Activated naive CD8-positive, alpha-beta T cell treated with anti-CD3 and anti-CD28 coated beads, Interleukin-2, amount 10 ng/mL, durations not matched to agents 7 days and 5 days (primary cell): ENCODE results near the gene GABRP. TPM values are rescaled to one million over a fixed set of nuclear protein-coding genes. Genes with fewer than 3 reads are reported as not detected.

Experiments
- ATAC-seq: fragments of 150-1000 bp; cut with Tn5 transposase; one replicate; pipeline ENCODE4 v1.10.0; 2021; ENCODE audit warnings: low read depth, moderate library complexity
- POLR2A ChIA-PET: fragments of 350-600 bp; sonication (Branson Sonifier 250); formaldehyde crosslinking; loops from one replicate; lab custom pipeline; 2021; ENCODE audit warnings: antibody characterized with exemption; lab: Charles Lee
- DNase-seq: peaks from one replicate; pipeline ENCODE4 v3.0.0; 2021
- H3K27ac Mint-ChIP-seq: one replicate; pipeline ENCODE4 v1.8.0; 2022; ENCODE audit warnings: mild to moderate bottlenecking, mixed read lengths
- H3K27me3 Mint-ChIP-seq: one replicate; pipeline ENCODE4 v1.8.0; 2022; ENCODE audit warnings: mild to moderate bottlenecking, moderate library complexity, mixed read lengths
- H3K36me3 Mint-ChIP-seq: one replicate; pipeline ENCODE4 v1.8.0; 2021; ENCODE audit warnings: mild to moderate bottlenecking, mixed read lengths
- H3K4me1 Mint-ChIP-seq: one replicate; pipeline ENCODE4 v1.8.0; 2021; ENCODE audit warnings: mixed read lengths
- H3K4me3 Mint-ChIP-seq: one replicate; pipeline ENCODE4 v1.8.0; 2022; ENCODE audit warnings: mild to moderate bottlenecking, moderate library complexity, mixed read lengths
- H3K9me3 Mint-ChIP-seq: one replicate; pipeline ENCODE4 v1.8.0; 2021; ENCODE audit warnings: mixed read lengths
- total RNA-seq, 2 experiments: library from RNA; stranded (reverse); gene quantifications; one replicate each; pipeline ENCODE4 v1.2.3, GENCODE V29; 2021

Gene GABRP
- total RNA-seq, 2 experiments from 2014 or later, result not detected

DNA sequence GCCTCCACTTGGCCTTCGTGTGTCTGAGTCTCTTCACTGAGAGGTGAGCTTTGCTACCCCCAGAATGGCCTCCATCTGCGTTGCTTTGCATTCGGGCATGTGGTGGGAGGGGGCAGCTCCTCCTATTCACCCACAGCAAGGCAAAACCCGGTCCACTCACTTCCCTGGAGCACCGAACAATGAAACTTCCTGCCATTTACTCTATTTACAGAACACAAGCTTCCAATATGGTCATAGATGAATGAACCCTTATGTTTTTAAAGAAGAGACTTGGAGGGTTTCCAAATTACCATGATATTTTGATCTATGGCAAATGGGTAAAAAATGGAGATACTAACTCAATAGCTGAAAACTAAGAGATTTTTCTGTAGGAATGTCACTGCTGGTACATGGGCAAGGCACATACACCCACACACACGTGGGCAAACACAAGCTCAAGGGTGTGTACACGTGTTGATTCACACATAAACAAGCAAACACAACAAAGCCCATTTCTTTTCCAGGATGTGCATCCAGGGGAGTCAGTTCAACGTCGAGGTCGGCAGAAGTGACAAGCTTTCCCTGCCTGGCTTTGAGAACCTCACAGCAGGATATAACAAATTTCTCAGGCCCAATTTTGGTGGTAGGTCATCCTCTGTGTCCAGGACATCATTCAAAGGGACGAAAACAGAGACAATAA is 5.2 kb downstream of the GABRP start:
- ATAC-seq (no peak), DNase-seq (no peak)
- Mint-ChIP-seq H3K27ac (no peak overlapping the region), H3K27me3 (no peaks in the 10 kb centered on the region), H3K4me1 (no peaks in the 10 kb centered on the region), H3K36me3 (no peaks in the 10 kb centered on the region), H3K9me3 (no peaks in the 10 kb centered on the region), H3K4me3 (no peak overlapping the region)
- POLR2A ChIA-PET, result no interaction called here

- H3K36me3 Mint-ChIP-seq, result no peaks in the 10 kb centered on the region
- H3K4me3 Mint-ChIP-seq, result no peak overlapping the region
- no peak for DNase-seq
- no peaks in the 10 kb centered on the region for H3K27me3 Mint-ChIP-seq
- H3K27ac Mint-ChIP-seq, result no peak overlapping the region
- POLR2A ChIA-PET, result no interaction called here
- no peak for ATAC-seq
- H3K9me3 Mint-ChIP-seq, result no peaks in the 10 kb centered on the region
- H3K4me1 Mint-ChIP-seq, result no peaks in the 10 kb centered on the region
Observed at GRCh38 chr5:170791325-170791954, 7.9 kb downstream of the GABRP start.

- Mint-ChIP-seq H3K4me3 (no peak overlapping the region), H3K9me3 (no peaks in the 10 kb centered on the region), H3K27ac (no peak overlapping the region), H3K4me1 (no peaks in the 10 kb centered on the region), H3K36me3 (no peaks in the 10 kb centered on the region), H3K27me3 (no peaks in the 10 kb centered on the region)
- DNase-seq, result no peak
- POLR2A ChIA-PET, result no interaction called here
- ATAC-seq, result no peak
Observed at GRCh38 chr5:170792878-170793277, 9.4 kb downstream of the GABRP start.

DNA sequence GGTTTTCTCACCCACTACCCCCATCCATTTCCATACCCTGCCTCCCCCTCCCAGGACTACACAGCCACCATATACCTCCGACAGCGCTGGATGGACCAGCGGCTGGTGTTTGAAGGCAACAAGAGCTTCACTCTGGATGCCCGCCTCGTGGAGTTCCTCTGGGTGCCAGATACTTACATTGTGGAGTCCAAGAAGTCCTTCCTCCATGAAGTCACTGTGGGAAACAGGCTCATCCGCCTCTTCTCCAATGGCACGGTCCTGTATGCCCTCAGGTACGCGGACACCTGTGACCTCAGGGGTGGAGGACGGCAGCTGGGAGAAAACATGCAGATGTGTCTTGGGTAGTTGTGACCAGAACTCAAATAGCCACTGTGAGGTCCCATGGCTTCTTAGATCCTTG is 11.6 kb downstream of the GABRP start:
- H3K27ac Mint-ChIP-seq, result no peak overlapping the region
- no peaks in the 10 kb centered on the region for H3K9me3 Mint-ChIP-seq
- DNase-seq, result no peak
- H3K4me3 Mint-ChIP-seq, result no peak overlapping the region
- no peaks in the 10 kb centered on the region for H3K27me3 Mint-ChIP-seq
- no peaks in the 10 kb centered on the region for H3K36me3 Mint-ChIP-seq
- POLR2A ChIA-PET, result no interaction called here
- H3K4me1 Mint-ChIP-seq, result no peaks in the 10 kb centered on the region
- ATAC-seq, result no peak

DNA sequence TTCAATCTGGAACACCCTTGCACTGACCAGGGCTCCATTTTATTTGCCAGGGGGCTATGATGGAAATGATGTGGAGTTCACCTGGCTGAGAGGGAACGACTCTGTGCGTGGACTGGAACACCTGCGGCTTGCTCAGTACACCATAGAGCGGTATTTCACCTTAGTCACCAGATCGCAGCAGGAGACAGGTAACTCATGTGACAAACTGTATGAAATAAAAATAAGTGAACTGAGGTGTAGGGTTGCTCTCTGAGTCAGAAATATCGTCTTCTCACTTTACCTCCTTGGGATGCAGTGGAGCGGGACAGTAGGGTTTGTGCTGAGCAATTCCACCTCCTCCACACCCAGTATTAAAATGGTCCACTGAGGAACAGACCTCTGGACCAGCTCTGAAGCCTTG is 22.1 kb downstream of the GABRP start:
- ATAC-seq, result no peak
- H3K4me1 Mint-ChIP-seq, result no peaks in the 10 kb centered on the region
- POLR2A ChIA-PET, result no interaction called here
- H3K27me3 Mint-ChIP-seq, result peaks cover 9% of the 10 kb centered on the region
- no peaks in the 10 kb centered on the region for H3K36me3 Mint-ChIP-seq
- no peaks in the 10 kb centered on the region for H3K9me3 Mint-ChIP-seq
- H3K27ac Mint-ChIP-seq, result no peak overlapping the region
- DNase-seq, result no peak
- no peak overlapping the region for H3K4me3 Mint-ChIP-seq

- no peaks in the 10 kb centered on the region for H3K4me1 Mint-ChIP-seq
- no peaks in the 10 kb centered on the region for H3K9me3 Mint-ChIP-seq
- peaks cover 5% of the 10 kb centered on the region for H3K27me3 Mint-ChIP-seq
- no peak overlapping the region for H3K4me3 Mint-ChIP-seq
- H3K27ac Mint-ChIP-seq, result no peak overlapping the region
- ATAC-seq (no peak), DNase-seq (no peak)
- POLR2A ChIA-PET, result no interaction called here
- H3K36me3 Mint-ChIP-seq, result no peaks in the 10 kb centered on the region
Observed at GRCh38 chr5:170809551-170809950, 26.0 kb downstream of the GABRP start.

- ATAC-seq (no peak), DNase-seq (no peak)
- POLR2A ChIA-PET, result no interaction called here
- Mint-ChIP-seq H3K36me3 (no peaks in the 10 kb centered on the region), H3K9me3 (no peaks in the 10 kb centered on the region), H3K4me3 (no peak overlapping the region), H3K27me3 (peaks cover 5% of the 10 kb centered on the region), H3K27ac (no peak overlapping the region), H3K4me1 (no peaks in the 10 kb centered on the region)
Observed at GRCh38 chr5:170811719-170812118, 28.2 kb downstream of the GABRP start.

DNA sequence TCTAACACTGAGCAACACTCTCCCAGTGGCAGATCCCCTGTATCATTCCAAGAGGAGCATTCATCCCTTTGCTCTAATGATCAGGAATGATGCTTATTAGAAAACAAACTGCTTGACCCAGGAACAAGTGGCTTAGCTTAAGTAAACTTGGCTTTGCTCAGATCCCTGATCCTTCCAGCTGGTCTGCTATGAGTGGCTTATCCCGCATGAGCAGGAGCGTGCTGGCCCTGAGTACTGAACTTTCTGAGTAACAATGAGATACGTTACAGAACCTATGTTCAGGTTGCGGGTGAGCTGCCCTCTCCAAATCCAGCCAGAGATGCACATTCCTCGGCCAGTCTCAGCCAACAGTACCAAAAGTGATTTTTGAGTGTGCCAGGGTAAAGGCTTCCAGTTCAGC is 29.7 kb downstream of the GABRP start:
- Mint-ChIP-seq H3K27ac (no peak overlapping the region), H3K4me1 (no peaks in the 10 kb centered on the region), H3K36me3 (no peaks in the 10 kb centered on the region), H3K27me3 (peaks cover 8% of the 10 kb centered on the region), H3K9me3 (no peaks in the 10 kb centered on the region), H3K4me3 (no peak overlapping the region)
- POLR2A ChIA-PET, result no interaction called here
- ATAC-seq, result no peak
- DNase-seq, result no peak

GRCh38 chr5:170817195-170817594 is 33.7 kb downstream of the GABRP start:
- H3K9me3 Mint-ChIP-seq, result no peaks in the 10 kb centered on the region
- no peak for ATAC-seq
- no peak overlapping the region for H3K4me3 Mint-ChIP-seq

GRCh38 chr5:170818232-170818631 is 34.7 kb downstream of the GABRP start:
- POLR2A ChIA-PET, result no interaction called here
- Mint-ChIP-seq H3K4me3 (no peak overlapping the region), H3K4me1 (no peaks in the 10 kb centered on the region), H3K9me3 (no peaks in the 10 kb centered on the region), H3K36me3 (no peaks in the 10 kb centered on the region), H3K27ac (no peak overlapping the region), H3K27me3 (peaks cover 3% of the 10 kb centered on the region)
- ATAC-seq (no peak), DNase-seq (no peak)

More at GRCh38 chr5:170817195-170817594, 33.7 kb downstream of the GABRP start:
- POLR2A ChIA-PET, result no interaction called here
- Mint-ChIP-seq H3K36me3 (no peaks in the 10 kb centered on the region), H3K27me3 (peaks cover 3% of the 10 kb centered on the region), H3K27ac (no peak overlapping the region), H3K4me1 (no peaks in the 10 kb centered on the region)
- no peak for DNase-seq

DNA sequence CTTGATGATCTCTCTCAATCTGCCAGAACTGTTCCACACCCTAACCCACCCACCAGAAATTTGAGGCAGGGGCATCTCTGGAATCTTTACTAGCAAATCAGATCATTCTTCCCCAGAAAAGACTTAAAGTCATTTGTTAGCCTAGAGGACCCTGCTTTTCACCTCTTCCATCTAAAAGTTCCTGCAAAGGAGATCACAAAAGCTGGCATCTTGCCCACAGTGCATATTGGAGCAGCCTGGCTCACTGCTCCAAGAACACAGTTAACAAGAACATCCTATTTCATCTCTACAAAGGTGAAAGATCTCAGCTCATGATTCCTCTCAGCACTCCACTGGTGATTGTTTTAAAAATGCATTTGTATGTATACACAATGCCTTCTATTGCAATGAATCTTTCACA is 36.3 kb downstream of the GABRP start:
- POLR2A ChIA-PET, result no interaction called here
- Mint-ChIP-seq H3K9me3 (no peaks in the 10 kb centered on the region), H3K4me3 (no peak overlapping the region), H3K27me3 (peaks cover 5% of the 10 kb centered on the region), H3K36me3 (no peaks in the 10 kb centered on the region), H3K27ac (no peak overlapping the region), H3K4me1 (no peaks in the 10 kb centered on the region)
- DNase-seq (no peak), ATAC-seq (no peak)

DNA sequence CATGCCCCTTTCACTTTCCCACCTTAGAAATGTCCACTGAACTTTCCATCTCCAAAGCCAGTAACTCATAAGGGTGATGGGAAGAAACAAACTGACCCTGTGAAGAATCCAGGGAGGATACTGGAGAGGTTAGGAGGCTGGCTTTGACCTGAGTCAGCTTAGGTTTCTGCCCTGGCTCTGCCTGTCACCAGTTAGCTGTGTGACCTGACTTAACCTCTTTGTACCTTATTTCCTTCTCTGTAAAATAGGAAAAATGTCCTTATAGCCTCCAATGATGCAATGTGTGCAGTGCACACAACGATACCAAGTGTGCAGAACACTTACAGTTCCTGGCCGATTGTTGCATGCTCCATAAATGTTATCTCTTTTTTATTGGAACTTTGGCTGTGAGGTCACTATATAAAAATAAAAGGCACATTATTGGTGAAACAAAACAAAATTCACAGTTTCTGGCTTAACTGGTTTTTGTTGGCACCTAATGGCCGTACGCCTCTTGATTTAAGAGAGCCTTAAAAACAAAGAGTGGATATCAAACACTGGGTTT is 37.8 kb downstream of the GABRP start:
- no peaks in the 10 kb centered on the region for H3K9me3 Mint-ChIP-seq
- ATAC-seq (no peak), DNase-seq (no peak)
- POLR2A ChIA-PET, result no interaction called here
- no peak overlapping the region for H3K4me3 Mint-ChIP-seq
- H3K27me3 Mint-ChIP-seq, result peaks cover 5% of the 10 kb centered on the region
- H3K36me3 Mint-ChIP-seq, result no peaks in the 10 kb centered on the region
- H3K27ac Mint-ChIP-seq, result no peak overlapping the region
- H3K4me1 Mint-ChIP-seq, result no peaks in the 10 kb centered on the region

DNA sequence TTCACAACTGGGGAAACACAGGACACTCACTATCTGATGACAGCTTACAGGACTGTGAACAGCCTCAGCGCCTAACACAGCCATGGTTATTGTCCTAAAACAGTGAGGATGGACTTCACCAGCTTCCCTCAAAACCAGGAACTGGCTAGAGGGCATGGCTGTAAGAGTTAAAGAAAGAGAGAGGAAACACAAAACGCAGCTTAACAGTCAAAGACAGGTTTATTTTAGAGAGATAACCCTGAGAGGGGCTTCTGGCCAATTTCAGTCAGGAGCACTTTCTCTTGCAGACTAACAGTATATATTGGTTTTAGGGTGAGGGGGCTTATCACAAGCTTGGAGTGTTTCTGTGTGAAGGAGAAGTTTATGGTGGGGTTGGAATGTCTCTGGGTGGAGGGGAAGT is 42.6 kb downstream of the GABRP start:
- H3K36me3 Mint-ChIP-seq, result no peaks in the 10 kb centered on the region
- POLR2A ChIA-PET, result no interaction called here
- H3K4me1 Mint-ChIP-seq, result no peaks in the 10 kb centered on the region
- H3K9me3 Mint-ChIP-seq, result no peaks in the 10 kb centered on the region
- H3K27me3 Mint-ChIP-seq, result peaks cover 2% of the 10 kb centered on the region
- ATAC-seq (no peak), DNase-seq (no peak)
- no peak overlapping the region for H3K4me3 Mint-ChIP-seq
- no peak overlapping the region for H3K27ac Mint-ChIP-seq

GRCh38 chr5:170832241-170832640 is 48.7 kb downstream of the GABRP start:
- H3K9me3 Mint-ChIP-seq, result no peaks in the 10 kb centered on the region
- POLR2A ChIA-PET, result no interaction called here
- H3K27me3 Mint-ChIP-seq, result no peaks in the 10 kb centered on the region
- no peaks in the 10 kb centered on the region for H3K36me3 Mint-ChIP-seq
- H3K4me3 Mint-ChIP-seq, result no peak overlapping the region
- H3K27ac Mint-ChIP-seq, result no peak overlapping the region
- no peak for DNase-seq
- no peak for ATAC-seq
- no peaks in the 10 kb centered on the region for H3K4me1 Mint-ChIP-seq
